Colonic mucosa (tissue), 4 donors: ENCODE measurements around the gene DNAH2. TPM values are rescaled to one million over a fixed set of nuclear protein-coding genes. Genes with fewer than 3 reads are reported as not detected.

ENCODE experiments used
- DNase-seq: peaks from one replicate; pipeline ENCODE4 v3.0.0-alpha.2; 2020
- H3K27ac ChIP-seq: fragments of 200-600 bp; one replicate; pipeline ENCODE4 v1.8.0; 2021
- H3K27me3 ChIP-seq: fragments of 200-600 bp; one replicate; pipeline ENCODE4 v1.8.0; 2021
- H3K36me3 ChIP-seq: fragments of 200-600 bp; one replicate; pipeline ENCODE4 v1.8.0; 2021
- H3K4me1 ChIP-seq: fragments of 200-600 bp; one replicate; pipeline ENCODE4 v1.8.0; 2021; ENCODE audit warnings: mild to moderate bottlenecking
- H3K4me3 ChIP-seq: fragments of 200-600 bp; one replicate; pipeline ENCODE4 v1.8.0; 2021
- H3K9ac ChIP-seq, 2 donors: one replicate each; pipeline ENCODE4 v1.7.0; 2013; ENCODE audit warnings: control low read depth in 2 of 2, low read depth in 2 of 2, low read length in 2 of 2
- H3K9me3 ChIP-seq: fragments of 200-600 bp; one replicate; pipeline ENCODE4 v1.8.0; 2021
- CTCF ChIP-seq: fragments of 200-600 bp; IDR thresholded peaks from one replicate; pipeline ENCODE4 v1.8.0; 2022; ENCODE audit warnings: antibody characterized with exemption, mild to moderate bottlenecking
- intact Hi-C: fragments of 100-400 bp; cut with DNase I; formaldehyde crosslinking; loops from one replicate; pipeline ENCODE4 v1.14.1; 2022
- total RNA-seq, 2 donors: library from RNA; stranded (reverse); fragmentation: NEBNext Ultra II Directional in 1 of 2; extraction: Animal tissue kit (Norgen Biotek cat#: 25700) in 1 of 2; gene quantifications; one replicate each; pipeline ENCODE4 v1.2.1, GENCODE V29; 2021
- donor health status: healthy.
- donor health status: DM: no; HTN: no; CAD: no.
- donor health status: DM: no; HTN: no; CAD: no.

DNAH2 gene
- total RNA-seq, 2 donors from 2014 or later, result 0.32 to 0.62 TPM

GRCh38 chr17:7882629-7883028, 165.1 kb downstream of the DNAH2 start:
- no peak overlapping the region for H3K4me3 ChIP-seq
- H3K27me3 ChIP-seq, result no peaks in the 10 kb centered on the region
- no peak overlapping the region for H3K9ac ChIP-seq
- peaks cover 11% of the 10 kb centered on the region for H3K4me1 ChIP-seq
- intact Hi-C loops, result no loop called here
- TF ChIP-seq CTCF, result no peak
- H3K36me3 ChIP-seq, result no peaks in the 10 kb centered on the region
- no peak for DNase-seq
- no peak overlapping the region for H3K27ac ChIP-seq
- H3K9me3 ChIP-seq, result no peaks in the 10 kb centered on the region

Other genes starting within 250 kb of the DNAH2 start
- gene ZBTB4, start 238.1 kb upstream of the DNAH2 start, total RNA-seq, result 10 to 100 TPM; 12.9 to 26.7 TPM
- gene SLC35G6, start 236.3 kb upstream of the DNAH2 start, total RNA-seq, result not detected
- gene POLR2A, start 233.4 kb upstream of the DNAH2 start, total RNA-seq, result 100 to 1,000 TPM in 1 of 2 donors, 10 to 100 TPM in 1; 73.5 to 137 TPM
- 10 to 100 TPM; 11.4 to 18.3 TPM for gene TNFSF12, start 168.7 kb upstream of the DNAH2 start, total RNA-seq
- 100 to 1,000 TPM in 1 of 2 donors, 10 to 100 TPM in 1; 67.5 to 125 TPM for gene TNFSF13, start 159.0 kb upstream of the DNAH2 start, total RNA-seq
- 10 to 100 TPM; 25.7 to 56.6 TPM for gene SENP3, start 155.8 kb upstream of the DNAH2 start, total RNA-seq
- gene CD68, start 138.1 kb upstream of the DNAH2 start, total RNA-seq, result 10 to 100 TPM; 37.7 to 56.6 TPM
- gene MPDU1, start 133.9 kb upstream of the DNAH2 start, total RNA-seq, result 100 to 1,000 TPM in 1 of 2 donors, 10 to 100 TPM in 1; 80.1 to 111 TPM
- gene SOX15, start 127.7 kb upstream of the DNAH2 start, total RNA-seq, result 1 to 10 TPM in 1 of 2 donors, under 1 TPM in 1; 0.61 to 1.0 TPM
- gene FXR2, start 102.8 kb upstream of the DNAH2 start, total RNA-seq, result 10 to 100 TPM; 24.9 to 27.4 TPM
- gene SAT2, start 89.9 kb upstream of the DNAH2 start, total RNA-seq, result 10 to 100 TPM; 55.3 to 77.3 TPM
- under 1 TPM; 0.42 to 0.64 TPM for gene SHBG, start 87.6 kb upstream of the DNAH2 start, total RNA-seq
- 1 to 10 TPM in 1 of 2 donors, under 1 TPM in 1; 0.54 to 1.4 TPM for gene ATP1B2, start 66.8 kb upstream of the DNAH2 start, total RNA-seq
- gene TP53, start 30.3 kb upstream of the DNAH2 start, total RNA-seq, result 10 to 100 TPM; 64.3 to 90.0 TPM
- gene WRAP53, start 29.3 kb upstream of the DNAH2 start, total RNA-seq, result 10 to 100 TPM in 1 of 2 donors, 1 to 10 TPM in 1; 6.0 to 22.6 TPM
- under 1 TPM; 0.42 to 0.82 TPM for gene EFNB3, start 12.5 kb upstream of the DNAH2 start, total RNA-seq
- 10 to 100 TPM; 32.7 to 42.6 TPM for gene KDM6B, start 116.5 kb downstream of the DNAH2 start, total RNA-seq
- gene TMEM88, start 137.3 kb downstream of the DNAH2 start, total RNA-seq, result 1 to 10 TPM; 2.5 to 2.7 TPM
- 100 to 1,000 TPM in 1 of 2 donors, 10 to 100 TPM in 1; 59.5 to 133 TPM for gene NAA38, start 139.8 kb downstream of the DNAH2 start, total RNA-seq
- gene CYB5D1, start 140.3 kb downstream of the DNAH2 start, total RNA-seq, result 10 to 100 TPM in 1 of 2 donors, 1 to 10 TPM in 1; 9.4 to 18.2 TPM
- gene CHD3, start 171.0 kb downstream of the DNAH2 start, total RNA-seq, result 100 to 1,000 TPM in 1 of 2 donors, 10 to 100 TPM in 1; 56.3 to 108 TPM
- gene RNF227, start 198.5 kb downstream of the DNAH2 start, total RNA-seq, result 1 to 10 TPM; 2.8 to 3.0 TPM
- 1 to 10 TPM; 1.1 to 2.6 TPM for gene KCNAB3, start 212.1 kb downstream of the DNAH2 start, total RNA-seq
- 100 to 1,000 TPM; 116 to 129 TPM for gene TRAPPC1, start 214.2 kb downstream of the DNAH2 start, total RNA-seq
- gene CNTROB, start 214.5 kb downstream of the DNAH2 start, total RNA-seq, result 10 to 100 TPM; 23.9 to 40.6 TPM